ENCODE data around the gene SREBF2.

Gene SREBF2

GRCh38 chr22:41876675-41877074 is 43.8 kb downstream of the SREBF2 start:
- DNase-seq (ENCODE audit: low read depth in 2 of 2), result no peak

DNA sequence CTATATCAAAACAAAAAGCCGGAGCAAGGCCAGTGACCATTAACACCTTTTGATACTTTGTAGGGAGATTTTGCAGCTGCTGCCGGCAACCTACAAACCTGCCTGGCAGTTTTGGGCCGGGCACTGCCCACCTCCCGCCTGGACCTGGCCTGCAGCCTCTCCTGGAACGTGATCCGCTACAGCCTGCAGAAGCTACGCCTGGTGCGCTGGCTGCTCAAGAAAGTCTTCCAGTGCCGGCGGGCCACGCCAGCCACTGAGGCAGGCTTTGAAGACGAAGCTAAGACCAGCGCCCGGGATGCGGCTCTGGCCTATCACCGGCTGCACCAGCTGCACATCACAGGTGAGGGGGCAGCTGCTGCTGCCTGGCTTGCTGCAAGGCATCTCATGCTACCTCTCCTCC is 47.7 kb downstream of the SREBF2 start:
- DNase-seq (ENCODE audit: low read depth in 2 of 2), result no peak

DNA sequence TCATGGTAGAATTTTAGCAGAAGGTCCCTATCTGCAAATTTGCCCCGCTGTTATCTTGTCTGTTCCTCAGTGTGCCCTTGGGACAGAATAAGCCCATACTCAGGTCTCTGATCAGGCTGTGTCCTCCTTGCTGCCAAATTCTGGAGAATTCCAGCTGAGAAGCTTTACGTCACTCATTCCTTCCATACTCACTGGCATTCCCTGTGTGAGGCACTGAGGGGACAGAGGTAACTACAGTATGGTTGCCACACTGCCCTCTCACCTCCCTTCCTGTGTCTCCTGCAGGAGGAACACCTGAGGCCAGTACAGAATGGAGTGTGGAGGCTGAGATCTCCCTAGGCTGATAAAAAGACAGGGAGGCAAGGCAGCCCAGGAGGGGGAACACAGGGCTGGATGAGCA is 50.5 kb downstream of the SREBF2 start:
- DNase-seq (ENCODE audit: low read depth in 2 of 2), result no peak

DNA sequence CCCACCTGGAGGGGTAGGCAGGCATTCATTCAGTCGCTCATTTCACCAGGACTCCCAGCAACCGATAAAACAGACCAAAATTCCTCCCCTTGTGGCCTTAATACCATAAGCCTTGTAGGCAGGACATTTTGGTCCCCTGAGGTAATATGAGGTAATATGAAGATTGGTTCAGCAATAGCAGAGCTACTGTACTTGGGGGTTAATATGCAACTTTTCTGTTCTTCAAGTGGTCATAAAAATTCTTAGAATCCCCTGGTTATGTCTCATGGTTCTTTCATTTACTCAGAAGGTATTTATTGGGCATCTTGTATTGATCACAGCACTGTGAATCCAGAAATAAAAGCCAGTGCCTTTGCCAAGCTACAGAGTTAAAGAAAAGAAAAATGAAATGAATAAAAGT is 52.2 kb downstream of the SREBF2 start:
- DNase-seq (ENCODE audit: low read depth in 2 of 2), result no peak

DNA sequence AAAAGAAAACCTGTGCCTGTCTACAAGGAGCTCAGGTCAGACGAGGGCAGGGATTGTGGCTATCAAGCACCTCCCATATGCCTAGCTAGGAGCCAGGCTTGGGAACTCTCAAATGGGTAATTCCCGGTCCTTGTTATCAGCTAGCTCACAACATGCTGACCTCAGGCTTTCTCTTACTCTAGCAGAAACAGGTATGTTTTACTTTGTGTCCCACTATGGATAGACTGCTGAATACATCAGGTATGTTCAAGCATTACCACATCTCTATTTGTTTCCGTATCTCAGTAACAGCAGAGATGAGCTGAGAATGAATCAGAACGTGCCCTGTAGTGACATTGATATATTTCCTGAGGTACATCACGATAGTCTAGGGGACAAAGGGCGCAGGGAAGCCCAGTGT is 52.6 kb downstream of the SREBF2 start:
- DNase-seq (ENCODE audit: low read depth in 2 of 2), result no peak

DNA sequence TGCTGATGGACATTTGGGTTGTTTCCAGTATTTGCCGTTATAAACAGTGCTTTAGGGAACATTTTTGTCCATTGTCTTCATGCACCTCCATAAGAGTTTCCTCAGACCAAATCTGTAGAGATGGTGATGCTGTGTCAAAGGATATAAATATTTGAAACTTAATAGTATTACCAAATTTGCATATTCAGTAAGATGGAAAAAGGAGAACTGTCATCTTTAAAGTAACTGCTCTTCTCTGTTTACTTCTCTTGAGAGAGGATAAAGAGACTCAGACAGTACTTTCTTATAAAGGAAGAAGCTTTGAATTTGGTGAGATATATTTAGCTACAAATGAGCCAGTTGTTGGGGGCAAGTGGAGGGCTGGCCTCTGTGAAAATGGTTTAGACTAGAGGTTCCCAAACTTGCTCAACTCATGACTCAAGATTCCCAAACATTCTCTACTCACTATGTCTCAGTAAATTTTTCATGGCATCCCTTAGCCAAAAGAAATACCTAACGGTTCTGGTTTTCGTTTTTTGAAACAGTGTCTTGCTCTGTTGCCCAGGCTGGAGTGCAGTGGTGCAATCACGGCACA is 55.8 kb downstream of the SREBF2 start:
- no peak for DNase-seq (ENCODE audit: low read depth in 2 of 2)

- no peak for DNase-seq (ENCODE audit: low read depth in 2 of 2)
These were observed 58.5 kb downstream of the SREBF2 start for GRCh38 chr22:41891407-41891806.

GRCh38 chr22:41892721-41893120 is 59.8 kb downstream of the SREBF2 start:
- no peak for DNase-seq (ENCODE audit: low read depth in 2 of 2)

GRCh38 chr22:41893591-41894375 is 60.9 kb downstream of the SREBF2 start:
- DNase-seq (ENCODE audit: low read depth in 2 of 2), result no peak

DNA sequence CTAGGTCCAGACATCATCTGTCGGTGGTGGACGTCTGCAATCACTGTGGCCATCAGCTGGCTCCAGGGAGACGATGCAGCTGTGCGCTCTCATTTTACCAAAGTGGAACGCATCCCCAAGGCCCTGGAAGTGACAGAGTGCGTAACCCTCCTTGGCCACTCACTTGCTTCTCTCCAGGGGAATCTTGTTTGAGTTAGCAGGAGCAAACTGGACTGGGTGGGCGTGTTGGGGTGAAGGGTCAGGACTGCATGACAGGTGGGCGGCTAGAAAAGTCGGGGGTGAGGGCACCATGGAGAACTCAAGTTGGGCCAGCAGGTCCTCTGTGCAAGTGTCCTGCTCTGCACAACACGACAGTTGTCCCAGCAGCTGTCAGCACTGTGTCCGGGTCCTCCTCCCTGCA is 65.7 kb downstream of the SREBF2 start:
- no peak for DNase-seq (ENCODE audit: low read depth in 2 of 2)

DNA sequence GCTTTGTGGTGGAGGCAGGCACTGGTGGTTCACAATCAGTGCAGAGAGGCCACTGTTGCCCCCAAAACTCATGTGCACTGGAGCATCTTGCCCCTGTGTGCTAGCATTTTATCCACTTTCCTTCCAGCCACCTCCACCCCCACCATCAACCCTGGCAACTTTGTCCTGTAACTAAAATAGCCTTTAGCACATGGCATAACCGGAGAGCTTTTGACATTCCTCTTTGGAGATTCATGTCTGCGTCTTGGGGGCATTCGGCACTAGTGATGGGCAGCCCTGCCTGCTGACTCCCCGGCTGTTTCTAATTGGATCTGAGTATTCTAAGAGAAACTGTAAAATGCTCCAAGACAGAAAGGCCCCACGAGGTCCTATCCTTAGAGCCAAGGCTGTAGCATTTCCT is 66.2 kb downstream of the SREBF2 start:
- no peak for DNase-seq (ENCODE audit: low read depth in 2 of 2)

DNA sequence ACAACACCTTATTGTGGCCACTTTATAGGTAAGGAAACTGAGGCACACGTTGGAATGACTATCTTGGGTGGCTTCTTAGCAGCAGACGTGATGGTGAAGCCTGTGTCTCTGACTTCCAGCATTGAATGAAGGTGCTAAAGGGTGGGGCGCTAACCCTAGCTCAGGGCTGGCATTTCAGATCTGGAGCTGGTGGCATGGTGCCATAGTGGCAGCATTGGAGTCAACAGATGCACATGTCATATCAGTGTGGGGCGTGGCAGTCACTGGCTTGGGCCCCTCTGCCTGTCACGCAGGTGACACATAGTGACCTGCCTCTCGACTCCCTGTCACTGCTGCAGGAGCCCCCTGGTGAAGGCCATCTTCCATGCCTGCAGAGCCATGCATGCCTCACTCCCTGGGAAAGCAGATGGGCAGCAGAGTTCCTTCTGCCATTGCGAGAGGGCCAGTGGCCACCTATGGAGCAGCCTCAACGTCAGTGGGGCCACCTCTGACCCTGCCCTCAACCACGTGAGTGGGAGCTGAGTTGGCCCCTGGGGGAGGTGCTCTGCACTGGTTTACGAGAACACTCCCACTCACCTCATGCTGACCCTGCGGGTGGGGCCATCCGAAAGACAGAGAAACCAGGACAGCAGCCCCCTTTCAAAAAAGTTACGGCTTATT is 67.2 kb downstream of the SREBF2 start:
- DNase-seq (ENCODE audit: low read depth in 2 of 2), result no peak

DNA sequence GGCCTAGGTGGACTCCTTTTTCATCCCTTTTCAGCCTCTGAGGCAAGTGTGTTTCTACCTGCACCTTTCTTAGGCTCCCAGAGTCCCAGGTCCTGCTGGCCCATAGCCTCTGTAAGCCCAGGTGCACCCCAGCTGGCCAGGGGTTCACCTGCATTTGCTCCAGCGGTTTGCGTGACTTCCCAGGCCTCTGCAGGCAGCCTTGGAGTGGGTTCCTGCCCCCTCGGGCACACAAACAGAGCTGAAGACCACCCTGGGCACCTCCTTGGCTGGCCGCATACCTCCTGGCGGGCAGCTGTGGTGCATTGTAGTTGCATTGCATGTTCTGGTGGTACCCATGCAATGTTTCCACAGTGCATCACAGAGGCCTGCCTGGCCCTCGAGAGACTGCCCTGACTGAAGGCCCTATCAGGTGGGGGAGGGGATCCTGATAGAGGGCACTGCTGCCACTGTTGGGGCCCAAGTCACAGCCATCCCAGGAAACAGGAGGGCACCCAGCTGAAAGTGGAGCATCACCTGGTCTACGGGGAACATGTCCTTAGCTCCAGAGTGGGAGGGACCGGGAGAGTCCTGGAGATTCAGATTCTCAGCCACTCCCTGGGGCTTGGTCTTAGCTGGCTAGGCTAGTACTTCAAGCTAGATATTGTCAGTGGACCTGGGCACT is 67.9 kb downstream of the SREBF2 start:
- no peak for DNase-seq (ENCODE audit: low read depth in 2 of 2)

GRCh38 chr22:41902016-41902415 is 69.1 kb downstream of the SREBF2 start:
- DNase-seq (ENCODE audit: low read depth in 2 of 2), result no peak

- no peak for DNase-seq (ENCODE audit: low read depth in 2 of 2)
These were observed 70.1 kb downstream of the SREBF2 start for GRCh38 chr22:41902932-41903421.

GRCh38 chr22:41904450-41905410 is 71.8 kb downstream of the SREBF2 start:
- DNase-seq (ENCODE audit: low read depth in 2 of 2), result no peak

DNA sequence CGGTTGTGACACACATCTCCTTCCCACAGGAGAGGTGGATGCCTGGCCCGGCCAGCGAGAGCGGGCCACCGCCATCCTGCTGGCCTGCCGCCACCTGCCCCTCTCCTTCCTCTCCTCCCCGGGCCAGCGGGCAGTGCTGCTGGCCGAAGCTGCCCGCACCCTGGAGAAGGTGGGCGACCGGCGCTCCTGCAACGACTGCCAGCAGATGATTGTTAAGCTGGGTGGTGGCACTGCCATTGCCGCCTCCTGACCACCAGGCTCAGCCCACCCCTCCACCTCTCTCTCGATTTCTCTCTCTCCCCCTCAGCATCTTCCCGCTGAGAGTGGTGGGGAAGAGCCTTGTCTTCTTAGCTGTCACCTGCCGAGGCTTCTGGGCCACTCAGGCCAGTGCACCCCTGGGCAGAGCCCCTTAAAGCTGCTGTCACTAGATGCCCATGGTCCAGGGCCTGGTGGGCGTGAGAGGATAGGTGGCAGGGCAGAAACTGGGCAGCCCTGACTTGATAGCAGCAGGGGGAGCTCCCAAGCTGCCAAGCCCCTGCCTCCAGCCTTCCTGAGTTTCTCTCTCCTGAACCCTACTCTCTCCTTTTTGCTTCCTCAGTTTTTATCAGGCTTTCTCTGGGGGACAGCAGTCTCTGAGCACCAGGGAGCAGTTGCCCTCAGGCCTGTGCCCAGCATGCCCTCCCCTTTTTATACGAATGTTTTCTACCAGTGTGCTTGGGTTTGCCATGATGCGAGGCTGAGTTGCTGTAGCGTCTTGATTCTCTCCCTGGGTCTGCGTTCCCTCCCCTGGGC is 72.7 kb downstream of the SREBF2 start:
- no peak for DNase-seq (ENCODE audit: low read depth in 2 of 2)

DNA sequence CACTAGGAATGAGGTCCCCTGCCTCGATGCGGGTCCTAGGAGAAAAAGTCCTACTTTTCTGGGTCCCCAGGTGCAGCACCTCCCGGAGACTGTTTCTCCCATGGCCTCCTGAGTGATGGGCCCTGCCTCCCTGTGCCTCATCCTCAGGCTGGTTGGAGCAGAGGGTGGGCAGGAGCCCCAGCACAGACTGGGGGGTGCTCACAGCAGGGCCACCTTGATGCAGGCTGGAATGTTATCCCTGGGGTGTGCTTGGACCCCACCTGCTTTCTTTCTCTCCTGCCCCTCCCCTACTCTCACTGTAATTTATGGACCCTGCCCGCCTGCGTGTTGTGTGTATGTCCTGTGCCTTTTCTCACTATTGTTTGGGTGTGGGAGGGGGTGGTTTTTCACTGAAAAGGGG is 73.9 kb downstream of the SREBF2 start:
- DNase-seq (ENCODE audit: low read depth in 2 of 2), result no peak

DNA sequence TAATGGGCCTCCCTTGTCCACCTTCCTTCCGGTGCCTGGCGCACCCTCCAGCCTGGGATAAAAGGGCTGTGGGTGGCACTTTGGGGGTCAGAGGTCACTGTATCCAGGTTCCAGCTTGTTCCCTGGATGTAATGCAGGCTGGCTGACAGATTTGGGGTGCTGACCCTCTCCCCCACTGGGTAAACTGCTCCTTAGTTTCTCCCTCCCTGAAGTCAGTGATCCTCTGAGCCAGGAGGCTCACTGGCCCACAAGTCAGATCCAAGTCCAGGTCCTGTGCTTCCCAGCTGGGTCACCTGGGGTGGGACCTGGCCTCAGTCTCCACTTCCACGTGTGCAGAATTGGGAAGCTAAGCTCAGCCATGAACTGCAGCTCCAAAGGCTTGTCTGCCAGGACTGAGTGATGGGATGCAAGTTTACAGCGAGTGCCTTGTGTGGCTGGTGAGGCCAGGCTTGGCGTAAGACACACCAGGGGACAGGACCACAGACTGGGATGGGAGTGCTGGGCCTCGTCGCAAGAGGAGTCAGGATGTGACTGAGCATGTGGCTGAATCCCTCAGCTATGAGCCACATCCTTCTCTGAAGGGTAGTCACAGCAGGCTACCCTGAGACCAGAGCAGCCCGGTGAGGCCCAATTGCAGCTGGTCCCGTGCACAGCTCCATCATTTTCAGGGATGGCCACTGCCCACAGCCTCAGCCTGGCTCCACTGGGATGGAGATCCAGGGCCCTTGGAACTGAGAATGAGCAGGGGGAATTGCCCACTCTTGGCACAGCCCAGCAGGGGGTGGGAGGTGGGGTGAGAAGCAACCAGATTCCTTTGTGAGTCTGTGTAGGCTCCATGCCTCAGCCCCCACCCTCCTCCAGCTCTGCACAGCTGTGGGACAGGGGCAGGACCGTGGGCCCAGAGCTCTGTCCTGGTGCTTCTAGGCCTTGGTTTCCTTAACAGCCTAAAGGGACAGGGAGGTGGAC is 74.8 kb downstream of the SREBF2 start:
- no peak for DNase-seq (ENCODE audit: low read depth in 2 of 2)
